Stimulated activated CD4-positive, alpha-beta T cell treated with anti-CD3 and anti-CD28 coated beads, TNF-alpha, amount 100 ng/mL, for 24 hours (primary cell): ENCODE data around the gene ALG14.
A peak's percentile ranks its signal among the peaks of the same experiment; 100 is the strongest.
"Not testable (repeated sequence)": the region's sequence is repeated elsewhere in the genome, so short reads cannot be mapped to it uniquely, and the experiment has no call there.

Experiments
- DNase-seq, 3 experiments: peaks; one replicate each; pipeline ENCODE4 v3.0.0-alpha.2; 2020; ENCODE audit warnings: low read depth in 3 of 3

Gene ALG14

GRCh38 chr1:95086949-95087533 lies 14.3 kb upstream of the ALG14 start:
- DNase-seq = no peak

GRCh38 chr1:95085376-95085775 lies 12.6 kb upstream of the ALG14 start:
- no peak for DNase-seq

- DNase-seq = no peak
Measured at GRCh38 chr1:95084317-95085176, 11.8 kb upstream of the ALG14 start.

- DNase-seq = no peak
Measured at GRCh38 chr1:95080879-95081278, 8.1 kb upstream of the ALG14 start.

GRCh38 chr1:95080446-95080845 lies 7.7 kb upstream of the ALG14 start:
- no peak for DNase-seq

- DNase-seq = no peak
Measured at GRCh38 chr1:95076034-95076433, 3.3 kb upstream of the ALG14 start.

- DNase-seq = no peak
Measured at GRCh38 chr1:95073446-95073845, 695 bp upstream of the ALG14 start.

GRCh38 chr1:95072117-95072516 lies 634 bp downstream of the ALG14 start:
- no peak for DNase-seq

- no peak for DNase-seq
Measured at GRCh38 chr1:95071539-95071938, 1.2 kb downstream of the ALG14 start.

- no peak for DNase-seq
Measured at GRCh38 chr1:95069710-95070093, 3.0 kb downstream of the ALG14 start.

GRCh38 chr1:95068956-95069709 lies 3.6 kb downstream of the ALG14 start:
- no peak for DNase-seq

- DNase-seq = no peak
Measured at GRCh38 chr1:95067568-95067967, 5.2 kb downstream of the ALG14 start.

- DNase-seq = no peak
Measured at GRCh38 chr1:95067062-95067461, 5.7 kb downstream of the ALG14 start.

GRCh38 chr1:95061445-95062006 lies 11.2 kb downstream of the ALG14 start:
- DNase-seq = no peak

- no peak for DNase-seq
Measured at GRCh38 chr1:95058974-95059373, 13.8 kb downstream of the ALG14 start.

- DNase-seq = no peak
Measured at GRCh38 chr1:95057351-95057750, 15.4 kb downstream of the ALG14 start.

- DNase-seq = no peak
Measured at GRCh38 chr1:95049935-95050334, 22.8 kb downstream of the ALG14 start.

GRCh38 chr1:95048317-95048716 lies 24.4 kb downstream of the ALG14 start:
- no peak for DNase-seq

GRCh38 chr1:95047624-95048023 lies 25.1 kb downstream of the ALG14 start:
- not testable (repeated sequence) for DNase-seq

- no peak for DNase-seq
Measured at GRCh38 chr1:95046359-95046758, 26.4 kb downstream of the ALG14 start.

- DNase-seq = peak; percentile 60 to 72 (median 66)
Measured at GRCh38 chr1:95043141-95043980, 29.4 kb downstream of the ALG14 start.
